ENCODE data around the gene SULT1B1.

- TF ChIP-seq POLR2A (IDR thresholded peaks at IDR 0.05; ENCODE audit: low read depth, low read length) = no peak
- TF ChIP-seq TAF1 (IDR thresholded peaks at IDR 0.05; ENCODE audit: borderline replicate concordance, low read depth, low read length) = no peak
- TF ChIP-seq POLR2AphosphoS5 (IDR thresholded peaks at IDR 0.05; ENCODE audit: low read depth, low read length) = no peak
Measured at GRCh38 chr4:69781458-69782418, 21.3 kb upstream of the SULT1B1 start.

All from GM12892 (cell line).